ENCODE measurements around the gene SLC2A1. TPM values are rescaled to one million over a fixed set of nuclear protein-coding genes. Genes with fewer than 3 reads are reported as not detected.
A peak's percentile ranks its signal among the peaks of the same experiment; 100 is the strongest.

SLC2A1 gene
- total and polyA plus RNA-seq, 9 of the 15 experiments (the other 6 are each of a cell fraction or from before 2014, with no cell fraction given): 12.6 to 153 (median 48.0) TPM

- no peak for TF ChIP-seq FOXM1 (IDR thresholded peaks at IDR 0.05; ENCODE audit: low read depth)
- no peak for TF ChIP-seq FOXM1 (CRISPR knock-in tag; IDR thresholded peaks at IDR 0.05; ENCODE audit: low read depth)
- TF ChIP-seq ATF4 (CRISPR knock-in tag; IDR thresholded peaks at IDR 0.05): 0 out of 2 replicates have a peak, but pooled peaks have one; percentile 12
- TF ChIP-seq ZNF717 (CRISPR knock-in tag; IDR thresholded peaks at IDR 0.05): no peak
- TF ChIP-seq IFI16 (CRISPR knock-in tag; IDR thresholded peaks at IDR 0.05): no peak
- no peak for TF ChIP-seq CCAR2 (IDR thresholded peaks at IDR 0.05; ENCODE audit: low read depth, low read length)
- peak; percentile 93 for TF ChIP-seq SMARCC2 (IDR thresholded peaks at IDR 0.05; ENCODE audit: low read depth)
- TF ChIP-seq ZNF511 (CRISPR knock-in tag; IDR thresholded peaks at IDR 0.05): no peak
- TF ChIP-seq RNF2 (IDR thresholded peaks at IDR 0.05): no peak; the same call in 1 of the 2 replicates
- TF ChIP-seq HNRNPUL1 (IDR thresholded peaks at IDR 0.05; ENCODE audit: low read length): no peak
- no peak for TF ChIP-seq TGIF2 (CRISPR knock-in tag; IDR thresholded peaks at IDR 0.05)
- peak; percentile 59 for TF ChIP-seq ZBTB12 (CRISPR knock-in tag; IDR thresholded peaks at IDR 0.05)
- TF ChIP-seq GTF2A2 (tag; IDR thresholded peaks at IDR 0.05): no peak
- TF ChIP-seq ZNF133 (CRISPR knock-in tag; IDR thresholded peaks at IDR 0.05): no peak
- no peak for TF ChIP-seq USF1 (CRISPR knock-in tag; IDR thresholded peaks at IDR 0.05)
- TF ChIP-seq ZBTB43 (CRISPR knock-in tag; IDR thresholded peaks at IDR 0.05): no peak
- no peak for TF ChIP-seq SAFB (IDR thresholded peaks at IDR 0.05; ENCODE audit: borderline replicate concordance, low read depth, low read length)
- no peak for TF ChIP-seq RBM22 (IDR thresholded peaks at IDR 0.05; ENCODE audit: low read depth, low read length, poor library complexity, severe bottlenecking)
- no peak for TF ChIP-seq ELF1 (tag; IDR thresholded peaks at IDR 0.05)
- peak; percentile 9; the same call in 1 of the 2 replicates for TF ChIP-seq NFE2L1 (tag; IDR thresholded peaks at IDR 0.05; ENCODE audit: borderline replicate concordance, low read depth)
- TF ChIP-seq KDM2B (CRISPR knock-in tag; IDR thresholded peaks at IDR 0.05): no peak
- TF ChIP-seq HMG20A (CRISPR knock-in tag; conservative IDR thresholded peaks at IDR 0.05): no peak
- no peak for TF ChIP-seq ILF3 (IDR thresholded peaks at IDR 0.05; ENCODE audit: borderline replicate concordance)
- peak; percentile 68; the same call in 1 of the 2 replicates for TF ChIP-seq HSF4 (CRISPR knock-in tag; IDR thresholded peaks at IDR 0.05; ENCODE audit: borderline replicate concordance)
- no peak for TF ChIP-seq TARDBP (IDR thresholded peaks at IDR 0.05)
Observed at GRCh38 chr1:42966688-42967612, 8.3 kb upstream of the SLC2A1 start (continued).
